Stimulated activated CD8-positive, alpha-beta memory T cell treated with anti-CD3 and anti-CD28 coated beads, Interleukin-12 subunit alpha, Interleukin-12 subunit beta, amount 100 ng/mL, for 1 hour (primary cell): ENCODE results near the gene SPEG.

ENCODE experiments used
- DNase-seq: peaks from one replicate; pipeline ENCODE4 v3.0.0-alpha.2; 2020; ENCODE audit warnings: low read depth

The SPEG gene

GRCh38 chr2:219533930-219534661 lies 99.5 kb downstream of the SPEG start:
- DNase-seq = no peak

DNA sequence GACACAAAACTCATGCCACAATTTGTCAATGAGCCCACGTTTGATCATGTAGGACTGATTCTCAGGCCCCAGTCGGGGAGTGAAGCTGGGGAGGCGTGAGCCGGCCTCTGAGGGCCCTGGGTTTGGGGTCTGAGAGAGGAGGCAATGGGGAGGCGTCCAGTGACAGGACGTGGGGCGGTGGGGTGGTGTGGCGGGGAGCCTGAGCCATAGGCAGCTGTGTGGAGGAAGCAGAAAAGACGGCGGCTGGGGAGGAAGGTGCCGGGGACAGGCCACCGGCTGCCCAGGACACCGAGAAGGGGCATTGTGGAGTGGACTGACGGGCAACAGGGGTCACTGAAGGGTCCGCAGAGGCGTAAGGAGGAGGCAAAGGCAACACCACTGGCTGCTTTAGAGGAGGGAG lies 101.8 kb downstream of the SPEG start:
- no peak for DNase-seq

GRCh38 chr2:219536967-219537366 lies 102.3 kb downstream of the SPEG start:
- DNase-seq = no peak

- DNase-seq = no peak
Measured at GRCh38 chr2:219537657-219538488, 103.2 kb downstream of the SPEG start.

DNA sequence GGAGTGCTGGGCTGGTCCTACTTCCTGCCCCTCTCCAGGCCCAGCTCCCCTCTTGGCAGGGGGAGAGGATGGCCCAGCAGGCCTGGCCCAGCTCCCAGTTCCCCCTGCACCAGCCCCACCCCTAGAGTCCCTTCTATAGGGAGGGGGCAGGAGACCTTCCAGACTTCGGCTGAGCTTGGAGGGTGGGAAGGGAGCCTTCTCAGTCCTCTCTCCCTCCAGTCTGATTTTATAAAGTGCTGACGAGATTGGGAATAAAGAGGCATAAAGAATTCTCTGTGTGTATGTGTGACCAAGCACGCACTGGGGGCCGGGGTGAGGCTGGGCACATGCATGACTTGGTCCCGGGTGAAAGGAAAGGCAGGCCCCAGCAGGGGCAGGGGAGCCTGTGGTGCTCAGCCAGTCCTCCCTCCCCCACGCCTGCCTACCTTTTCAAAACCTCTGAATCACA lies 103.9 kb downstream of the SPEG start:
- DNase-seq = no peak

DNA sequence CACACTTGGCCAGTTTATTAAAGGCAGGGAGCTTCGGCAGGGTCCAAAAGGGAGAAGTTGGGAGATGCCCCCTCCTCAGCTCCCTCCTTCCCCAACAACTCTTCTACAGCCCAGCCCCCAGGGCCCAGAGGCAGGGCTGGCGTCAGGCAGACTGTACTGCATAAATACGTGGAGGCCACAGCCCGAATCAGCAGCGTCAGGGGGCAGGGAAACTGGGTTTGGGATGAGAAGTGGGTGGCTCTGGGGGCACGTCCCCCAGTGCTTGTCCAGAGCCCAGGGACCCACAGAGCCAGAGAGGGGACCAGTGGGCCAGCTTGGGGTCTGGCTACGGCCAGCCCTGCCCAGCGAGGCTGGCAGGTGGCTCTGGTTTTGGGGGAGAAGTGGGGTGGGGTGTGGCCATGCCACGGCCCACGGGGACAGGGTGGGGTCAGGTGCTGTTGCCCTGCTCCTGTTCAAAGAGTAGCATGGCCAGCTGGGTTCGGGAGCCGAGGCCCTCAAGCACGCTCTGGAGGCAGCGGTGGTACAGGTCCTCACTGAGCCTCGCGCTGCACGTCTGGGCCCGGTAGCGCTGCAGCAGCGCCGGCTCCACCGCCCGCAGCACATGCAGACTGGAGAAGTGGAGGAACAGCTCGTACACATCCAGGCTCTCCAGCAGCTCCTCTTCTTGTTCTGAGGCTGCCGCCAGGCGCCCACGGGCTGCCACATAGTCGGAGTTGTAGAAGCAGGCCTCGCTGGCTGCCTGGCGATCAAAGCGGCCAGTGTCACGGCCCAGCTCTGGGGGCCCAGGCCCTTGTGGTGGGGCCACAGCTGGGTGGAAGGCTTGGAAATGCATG lies 104.5 kb downstream of the SPEG start:
- DNase-seq = no peak

DNA sequence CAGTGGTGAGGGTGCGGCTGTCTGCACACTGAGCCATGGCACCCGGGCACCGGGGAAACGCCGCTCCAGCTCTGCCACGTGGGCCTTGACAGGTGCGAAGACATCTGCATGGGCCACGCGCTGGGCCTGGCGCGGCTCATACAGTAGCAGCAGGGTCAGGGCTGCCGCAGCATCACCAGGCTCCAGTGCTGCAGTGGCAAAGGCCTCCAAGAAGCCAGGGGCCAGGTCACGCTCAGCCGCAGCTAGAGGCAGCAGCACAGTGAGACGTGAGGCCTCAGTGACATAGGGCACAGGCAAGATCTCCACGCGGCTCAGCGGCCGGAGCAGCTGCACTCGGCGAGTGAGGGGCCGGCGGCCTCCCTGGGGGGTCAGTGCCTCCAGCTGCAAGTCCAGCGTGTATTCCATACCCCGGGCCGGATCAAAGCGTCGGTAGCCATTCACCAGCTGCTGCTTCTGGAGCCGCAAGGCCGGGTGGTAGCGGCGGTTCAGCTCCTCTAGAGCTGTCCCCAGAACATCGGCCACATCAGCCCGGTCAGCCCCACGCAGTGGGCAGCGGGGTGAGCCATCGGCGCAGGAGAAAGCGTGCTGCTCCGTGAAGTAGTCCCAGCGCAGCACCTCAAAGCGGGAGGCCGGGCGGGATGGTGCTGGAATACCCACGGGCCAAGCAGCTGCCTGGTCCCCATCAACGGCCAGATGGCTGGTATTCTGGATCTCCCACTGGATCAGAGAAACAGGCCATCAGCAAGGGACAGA lies 105.5 kb downstream of the SPEG start:
- DNase-seq = no peak

DNA sequence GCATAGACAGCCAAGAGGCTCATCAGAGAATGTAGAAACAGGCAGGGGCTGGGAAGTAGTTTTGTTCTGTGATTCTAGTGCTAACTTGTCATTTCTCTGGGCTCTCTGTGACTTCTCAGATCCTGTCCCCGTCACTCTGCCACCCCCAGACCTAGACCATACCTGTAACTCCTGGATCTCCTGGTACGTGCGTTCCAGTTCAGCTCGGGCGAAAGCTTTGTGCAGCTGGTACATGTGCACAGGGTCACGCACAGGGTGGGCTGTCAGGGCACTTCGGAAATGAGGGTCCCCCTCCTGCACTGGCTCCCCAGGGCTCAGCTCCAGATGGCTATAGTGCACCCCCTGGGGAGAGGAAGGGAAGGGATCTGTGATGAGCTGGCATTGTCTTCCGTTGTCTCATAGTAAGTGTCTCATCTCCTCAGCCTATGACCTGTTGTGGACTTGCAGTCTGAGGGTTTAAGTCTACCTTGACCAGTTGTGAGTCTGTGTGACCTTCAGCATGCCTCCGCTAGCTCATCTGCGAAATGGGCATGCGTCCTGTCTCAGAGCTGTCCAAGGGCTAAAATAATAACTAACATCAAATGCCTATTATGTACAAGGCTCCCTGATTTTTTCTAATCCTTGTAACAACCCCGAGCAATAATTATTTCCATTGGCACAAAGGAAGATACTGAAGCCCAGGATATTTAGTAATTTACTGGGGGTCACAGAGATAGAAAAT lies 106.3 kb downstream of the SPEG start:
- no peak for DNase-seq

DNA sequence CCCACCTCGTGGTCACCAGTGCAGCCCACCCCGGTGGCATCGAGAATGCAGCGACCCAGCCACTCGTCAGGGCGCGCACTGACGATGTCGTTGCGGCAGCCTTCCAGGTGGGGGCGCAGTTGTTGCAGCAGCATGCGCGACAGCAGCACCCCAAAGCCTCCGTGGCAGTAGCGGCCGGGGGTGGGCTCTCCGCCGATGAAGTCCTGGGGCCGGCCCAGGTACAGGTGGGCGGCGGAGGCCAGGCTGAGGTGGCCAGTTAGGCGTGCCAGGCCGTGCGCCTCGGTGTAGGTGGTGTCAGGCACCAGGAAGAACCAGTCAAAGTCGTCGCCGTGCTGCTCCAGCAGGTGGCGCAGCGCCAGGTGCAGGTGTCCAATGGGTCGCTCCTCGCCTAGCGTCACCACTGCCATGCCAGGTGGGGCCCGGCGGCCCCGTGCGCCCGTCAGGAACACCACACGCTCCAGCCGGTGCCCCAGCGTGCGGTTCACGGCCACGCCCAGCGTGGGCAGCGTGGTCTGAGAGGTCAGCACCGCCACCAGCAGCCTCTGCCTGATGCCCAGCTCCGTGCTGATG lies 107.1 kb downstream of the SPEG start:
- DNase-seq = peak; percentile 71

DNA sequence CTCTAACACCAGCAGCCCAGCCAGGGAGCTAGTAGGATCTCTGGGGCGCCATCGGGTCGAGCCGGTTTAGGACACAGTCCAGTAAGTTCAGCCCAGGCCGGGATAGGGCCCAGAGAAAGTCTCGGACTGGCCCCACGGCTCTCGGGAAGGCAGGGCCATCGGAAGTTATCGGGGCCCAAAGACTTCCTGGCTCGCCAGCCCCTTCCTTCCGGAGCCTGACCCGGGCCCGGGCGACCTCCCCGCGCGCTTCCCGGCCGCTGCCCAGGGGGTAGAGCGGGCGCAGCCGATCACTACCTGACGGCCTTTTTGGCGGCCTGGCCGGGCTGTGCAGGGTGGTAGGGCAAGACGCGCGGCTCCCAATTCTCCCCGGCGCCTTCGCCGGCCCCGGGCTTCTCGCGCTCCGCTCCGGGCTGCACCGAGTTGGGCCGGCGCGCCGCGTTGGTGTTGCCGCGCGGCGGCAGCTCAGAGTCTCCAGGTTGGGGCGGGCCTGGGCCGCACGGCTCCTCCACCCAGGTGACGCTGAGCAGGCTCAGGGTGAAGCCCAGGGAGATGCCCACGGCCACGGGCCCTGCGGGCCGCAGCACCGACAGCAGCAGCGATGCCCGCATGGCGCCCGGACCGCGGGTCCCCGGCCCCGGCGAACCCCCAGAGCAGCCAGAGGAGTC lies 108.4 kb downstream of the SPEG start:
- DNase-seq = no peak

- peak; percentile 81 for DNase-seq
Measured at GRCh38 chr2:219543596-219544358, 109.1 kb downstream of the SPEG start, which contains the start of the genes CHPF and TMEM198. Gene CHPF, minus strand, starts transcription at chr2:219543809. Its CDS starts 271 bp downstream, at chr2:219543538. Gene TMEM198, plus strand, starts transcription at chr2:219544028. Its CDS starts 700 bp downstream, at chr2:219544728.

GRCh38 chr2:219544567-219544966 lies 109.9 kb downstream of the SPEG start:
- DNase-seq = no peak

DNA sequence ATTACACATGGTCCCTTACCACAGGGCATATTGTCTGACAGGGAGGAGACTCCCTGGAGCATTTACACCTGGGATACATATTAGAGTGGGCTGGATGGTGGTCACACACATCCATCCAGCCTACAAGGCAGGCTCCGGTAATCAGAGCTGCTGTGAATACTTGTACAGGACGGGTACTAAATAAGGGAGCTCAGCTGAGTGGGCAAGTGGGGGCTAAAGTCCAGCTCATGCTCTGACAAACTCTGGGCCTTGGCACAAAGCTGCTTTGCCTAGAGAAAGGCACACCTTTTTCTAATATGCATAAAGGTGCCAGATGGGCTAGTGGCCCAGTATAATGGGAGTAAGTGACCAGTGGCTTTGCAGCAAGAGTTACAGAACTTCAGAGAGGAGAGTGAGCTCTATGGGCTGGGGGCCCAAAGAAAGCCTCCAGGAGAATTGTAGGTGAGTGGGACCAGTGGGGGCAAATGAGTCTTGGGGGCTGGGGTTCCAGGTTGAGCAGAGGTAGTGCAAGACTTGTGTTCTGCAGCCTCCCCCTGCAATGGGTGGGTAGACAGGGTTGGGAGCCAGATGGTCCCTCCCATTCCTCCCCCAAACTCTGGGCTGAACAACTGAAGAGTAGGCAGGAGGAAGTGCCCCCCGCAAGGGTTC lies 110.8 kb downstream of the SPEG start:
- DNase-seq = no peak

DNA sequence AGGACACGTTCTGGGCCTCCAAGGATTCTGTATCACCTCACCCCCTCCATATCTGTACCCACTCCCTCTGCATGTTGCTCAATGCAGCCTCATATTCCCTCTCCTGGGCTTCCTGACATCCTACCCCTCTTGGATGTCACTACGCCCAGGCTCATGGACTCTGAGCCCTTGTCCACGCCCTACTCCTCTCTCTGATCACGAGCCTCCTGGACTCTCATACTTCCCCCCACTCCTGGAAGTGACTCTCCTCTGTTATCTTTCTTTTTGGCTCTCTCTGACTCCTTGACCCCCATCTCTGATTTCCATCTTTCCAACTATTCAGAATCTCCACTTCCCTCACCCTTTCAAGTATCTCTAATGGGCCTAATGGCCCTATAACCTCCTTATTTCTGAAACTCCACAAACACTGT lies 111.3 kb downstream of the SPEG start:
- no peak for DNase-seq

DNA sequence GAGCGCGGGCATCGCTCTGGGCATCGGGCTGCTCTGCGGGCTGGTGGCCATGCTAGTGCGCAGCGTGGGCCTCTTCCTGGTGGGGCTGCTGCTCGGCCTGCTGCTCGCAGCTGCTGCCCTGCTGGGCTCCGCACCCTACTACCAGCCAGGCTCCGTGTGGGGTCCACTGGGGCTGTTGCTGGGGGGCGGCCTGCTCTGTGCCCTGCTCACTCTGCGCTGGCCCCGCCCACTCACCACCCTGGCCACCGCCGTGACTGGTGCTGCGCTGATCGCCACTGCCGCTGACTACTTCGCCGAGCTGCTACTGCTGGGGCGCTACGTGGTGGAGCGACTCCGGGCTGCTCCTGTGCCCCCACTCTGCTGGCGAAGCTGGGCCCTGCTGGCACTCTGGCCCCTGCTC lies 113.0 kb downstream of the SPEG start:
- no peak for DNase-seq
